ENCODE results near the gene LAPTM5.

Gene LAPTM5

GRCh38 chr1:30786264-30786991 lies 28.9 kb upstream of the LAPTM5 start:
- no peak for DNase-seq

GRCh38 chr1:30785714-30786113 lies 28.1 kb upstream of the LAPTM5 start:
- no peak for DNase-seq

- no peak for DNase-seq
Observed at GRCh38 chr1:30785181-30785580, 27.6 kb upstream of the LAPTM5 start.

- peak in 1 of 6 experiments; percentile 8 for DNase-seq
Observed at GRCh38 chr1:30783256-30783915, 25.8 kb upstream of the LAPTM5 start.

- DNase-seq = peak; percentile 12 to 81 (median 63)
Observed at GRCh38 chr1:30782361-30783255, 25.0 kb upstream of the LAPTM5 start.

- no peak for DNase-seq
Observed at GRCh38 chr1:30781906-30782305, 24.3 kb upstream of the LAPTM5 start.

- no peak for DNase-seq
Observed at GRCh38 chr1:30780409-30780808, 22.8 kb upstream of the LAPTM5 start.

GRCh38 chr1:30779294-30780071 lies 21.9 kb upstream of the LAPTM5 start:
- DNase-seq = peak; percentile 73 to 96 (median 88)

- no peak for DNase-seq
Observed at GRCh38 chr1:30778979-30779293, 21.4 kb upstream of the LAPTM5 start.

- DNase-seq = no peak
Observed at GRCh38 chr1:30778154-30778978, 20.8 kb upstream of the LAPTM5 start.

- no peak for DNase-seq
Observed at GRCh38 chr1:30777904-30778153, 20.3 kb upstream of the LAPTM5 start.

GRCh38 chr1:30777060-30777903 lies 19.7 kb upstream of the LAPTM5 start:
- no peak for DNase-seq

- DNase-seq = no peak
Observed at GRCh38 chr1:30776097-30777059, 18.8 kb upstream of the LAPTM5 start.

- DNase-seq = no peak
Observed at GRCh38 chr1:30775433-30775975, 17.9 kb upstream of the LAPTM5 start.

GRCh38 chr1:30774550-30775432 lies 17.2 kb upstream of the LAPTM5 start:
- DNase-seq = no peak

GRCh38 chr1:30773722-30774358 lies 16.3 kb upstream of the LAPTM5 start:
- DNase-seq = no peak

GRCh38 chr1:30771005-30771404 lies 13.4 kb upstream of the LAPTM5 start:
- no peak for DNase-seq

- DNase-seq = no peak
Observed at GRCh38 chr1:30770150-30770549, 12.6 kb upstream of the LAPTM5 start.
